K562 (cell line): Measurements from ENCODE around the gene ZBTB20.

Experiments
- CBX5 ChIP-seq: IDR thresholded peaks from 2 replicates; pipeline ENCODE4 v1.6.1; 2014; ENCODE audit warnings: low read depth, borderline replicate concordance
- CBX8 ChIP-seq: fragments of 200-600 bp; sonication (generic); IDR thresholded peaks from 2 replicates; pipeline ENCODE4 v1.6.1; 2012; ENCODE audit warnings: borderline replicate concordance, mixed run types, low read depth, mild to moderate bottlenecking, moderate library complexity, mixed read lengths, low read length, control low read depth, inconsistent platforms; ENCODE audit not compliant: poor library complexity, severe bottlenecking; ENCODE audit errors: extremely low read depth
- NCOA4 ChIP-seq: fragments of 450-650 bp; IDR thresholded peaks from 2 replicates; pipeline ENCODE4 v1.6.1; 2018; ENCODE audit warnings: mild to moderate bottlenecking; ENCODE audit not compliant: partially characterized antibody
- RFX5 ChIP-seq: IDR thresholded peaks from 2 replicates; pipeline ENCODE4 v1.6.1; 2011; ENCODE audit warnings: low read depth, mild to moderate bottlenecking, improper control_type of control experiment, low read length
- RUNX1 ChIP-seq: sonication (generic); IDR thresholded peaks from 2 replicates; pipeline ENCODE4 v1.6.1; 2016; ENCODE audit warnings: antibody characterized with exemption, low read depth
- SMAD3 ChIP-seq: fragments of 450-650 bp; formaldehyde crosslinking; conservative IDR thresholded peaks from 2 replicates; pipeline ENCODE4 v1.4.0; 2020; ENCODE audit warnings: mild to moderate bottlenecking
- SP2 ChIP-seq: IDR thresholded peaks from 2 replicates; pipeline ENCODE4 v1.6.1; 2011; ENCODE audit warnings: mild to moderate bottlenecking, low read depth, low read length, moderate library complexity; ENCODE audit not compliant: poor library complexity, severe bottlenecking; ENCODE audit errors: extremely low read depth
- YY1 ChIP-seq, 3 experiments: IDR thresholded peaks; 2 replicates each; pipeline ENCODE4 v1.6.1; 2011; ENCODE audit warnings: low read length in 2 of 3, mild to moderate bottlenecking in 2 of 3, moderate library complexity in 2 of 3, borderline replicate concordance in 1 of 3, control low read depth in 1 of 3, low read depth in 1 of 3; ENCODE audit not compliant: insufficient read depth in 3 of 3, insufficient replicate concordance in 2 of 3, control insufficient read depth in 1 of 3, insufficient read length in 1 of 3; ENCODE audit errors: extremely low read depth in 1 of 3
- TF ChIP-seq, protein P1 (sequence below): fragments of 250-450 bp; sonication (Bioruptor Pico); IDR thresholded peaks from 2 replicates; pipeline ENCODE4 v1.5.0; 2021; ENCODE audit warnings: mild to moderate bottlenecking, borderline replicate concordance
- TF ChIP-seq, protein P2 (sequence below): sonication (generic); formaldehyde crosslinking; IDR thresholded peaks from 2 replicates; pipeline ENCODE4 v1.9.0; 2022; ENCODE audit warnings: mild to moderate bottlenecking, missing genetic modification reagents
- TF ChIP-seq, protein P3 (sequence below), 2 experiments: fragments of 450-650 bp in 1 of 2; sonication (generic) in 1 of 2; formaldehyde crosslinking; conservative IDR thresholded peaks; 2 replicates each; pipeline versions ENCODE4 v1.4.0 to v1.8.1; 2020 to 2022; ENCODE audit warnings: mild to moderate bottlenecking in 1 of 2, missing genetic modification reagents in 1 of 2

DNA sequence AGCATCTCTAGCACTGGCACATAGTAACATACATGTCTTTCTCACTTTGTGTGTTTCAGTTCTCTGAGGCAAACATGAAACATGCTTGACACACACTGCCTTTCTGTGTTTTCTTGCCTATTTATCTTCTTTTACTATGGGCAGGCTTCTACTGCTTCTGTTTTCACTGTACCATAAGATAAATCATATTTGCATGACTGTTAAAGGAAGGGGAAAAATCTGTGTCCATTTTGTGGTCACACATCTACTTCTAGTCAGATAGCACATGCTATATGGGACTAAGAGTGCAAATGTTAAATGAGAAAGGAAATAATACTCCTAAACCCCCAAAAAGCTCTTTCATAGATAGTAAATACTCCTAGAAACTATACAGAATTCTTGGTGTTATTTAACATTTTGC, 386.4 kb downstream of the ZBTB20 start:
- TF ChIP-seq CBX5 (no peak), SP2 (no peak), SMAD3 (CRISPR knock-in tag) (no peak), NCOA4 (no peak), RFX5 (no peak), CBX8 (no peak), RUNX1 (no peak), YY1 (IDR thresholded peaks at IDR 0.05; ENCODE audit: borderline replicate concordance in 1 of 3, control insufficient read depth in 1 of 3, extremely low read depth in 1 of 3, insufficient read depth in 3 of 3, insufficient read length in 1 of 3, insufficient replicate concordance in 2 of 3, low read depth in 1 of 3, low read length in 2 of 3) (no peak)
- TF ChIP-seq, protein P1, sequence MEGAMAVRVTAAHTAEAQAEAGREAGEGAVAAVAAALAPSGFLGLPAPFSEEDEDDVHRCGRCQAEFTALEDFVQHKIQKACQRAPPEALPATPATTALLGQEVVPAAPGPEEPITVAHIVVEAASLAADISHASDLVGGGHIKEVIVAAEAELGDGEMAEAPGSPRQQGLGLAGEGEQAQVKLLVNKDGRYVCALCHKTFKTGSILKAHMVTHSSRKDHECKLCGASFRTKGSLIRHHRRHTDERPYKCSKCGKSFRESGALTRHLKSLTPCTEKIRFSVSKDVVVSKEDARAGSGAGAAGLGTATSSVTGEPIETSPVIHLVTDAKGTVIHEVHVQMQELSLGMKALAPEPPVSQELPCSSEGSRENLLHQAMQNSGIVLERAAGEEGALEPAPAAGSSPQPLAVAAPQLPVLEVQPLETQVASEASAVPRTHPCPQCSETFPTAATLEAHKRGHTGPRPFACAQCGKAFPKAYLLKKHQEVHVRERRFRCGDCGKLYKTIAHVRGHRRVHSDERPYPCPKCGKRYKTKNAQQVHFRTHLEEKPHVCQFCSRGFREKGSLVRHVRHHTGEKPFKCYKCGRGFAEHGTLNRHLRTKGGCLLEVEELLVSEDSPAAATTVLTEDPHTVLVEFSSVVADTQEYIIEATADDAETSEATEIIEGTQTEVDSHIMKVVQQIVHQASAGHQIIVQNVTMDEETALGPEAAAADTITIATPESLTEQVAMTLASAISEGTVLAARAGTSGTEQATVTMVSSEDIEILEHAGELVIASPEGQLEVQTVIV (CRISPR knock-in tag) = no peak
- TF ChIP-seq, protein P2, sequence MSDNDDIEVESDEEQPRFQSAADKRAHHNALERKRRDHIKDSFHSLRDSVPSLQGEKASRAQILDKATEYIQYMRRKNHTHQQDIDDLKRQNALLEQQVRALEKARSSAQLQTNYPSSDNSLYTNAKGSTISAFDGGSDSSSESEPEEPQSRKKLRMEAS (CRISPR knock-in tag) = no peak
- TF ChIP-seq, protein P3, sequence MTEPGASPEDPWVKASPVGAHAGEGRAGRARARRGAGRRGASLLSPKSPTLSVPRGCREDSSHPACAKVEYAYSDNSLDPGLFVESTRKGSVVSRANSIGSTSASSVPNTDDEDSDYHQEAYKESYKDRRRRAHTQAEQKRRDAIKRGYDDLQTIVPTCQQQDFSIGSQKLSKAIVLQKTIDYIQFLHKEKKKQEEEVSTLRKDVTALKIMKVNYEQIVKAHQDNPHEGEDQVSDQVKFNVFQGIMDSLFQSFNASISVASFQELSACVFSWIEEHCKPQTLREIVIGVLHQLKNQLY (CRISPR knock-in tag; conservative IDR thresholded peaks at IDR 0.05) = no peak
